Ectodermal cell (in vitro differentiated cells): Measurements from ENCODE around the gene KRT17.

Source experiments
- H3K27ac ChIP-seq: 2 replicates; pipeline ENCODE4 v1.7.0; 2013; ENCODE audit warnings: mild to moderate bottlenecking, low read depth, low read length; ENCODE audit not compliant: insufficient read depth, poor library complexity, severe bottlenecking
- H3K27me3 ChIP-seq: 2 replicates; pipeline ENCODE4 v1.7.0; 2013; ENCODE audit warnings: mild to moderate bottlenecking, low read length; ENCODE audit not compliant: insufficient read depth, control insufficient read depth, poor library complexity, severe bottlenecking
- H3K36me3 ChIP-seq: one replicate; pipeline ENCODE4 v1.7.0; 2013; ENCODE audit warnings: low read length; ENCODE audit not compliant: control insufficient read depth, insufficient read depth
- H3K4me1 ChIP-seq: one replicate; pipeline ENCODE4 v1.7.0; 2013; ENCODE audit warnings: low read length; ENCODE audit not compliant: control insufficient read depth, insufficient read depth
- H3K4me3 ChIP-seq: 2 replicates; pipeline ENCODE4 v1.7.0; 2013; ENCODE audit warnings: low read depth, low read length, control low read depth; ENCODE audit not compliant: insufficient read depth
- H3K9me3 ChIP-seq: 2 replicates; pipeline ENCODE4 v1.7.0; 2013; ENCODE audit warnings: mild to moderate bottlenecking, low read length, moderate library complexity; ENCODE audit not compliant: control insufficient read depth
- WGBS, 2 experiments: methylation state at CpG; one replicate each; pipeline ENCODE4 v1.1.7; 2013; ENCODE audit warnings: missing lambda C conversion rate in 2 of 2; 5-methylcytosine and 5-hydroxymethylcytosine counted together

The KRT17 gene

DNA sequence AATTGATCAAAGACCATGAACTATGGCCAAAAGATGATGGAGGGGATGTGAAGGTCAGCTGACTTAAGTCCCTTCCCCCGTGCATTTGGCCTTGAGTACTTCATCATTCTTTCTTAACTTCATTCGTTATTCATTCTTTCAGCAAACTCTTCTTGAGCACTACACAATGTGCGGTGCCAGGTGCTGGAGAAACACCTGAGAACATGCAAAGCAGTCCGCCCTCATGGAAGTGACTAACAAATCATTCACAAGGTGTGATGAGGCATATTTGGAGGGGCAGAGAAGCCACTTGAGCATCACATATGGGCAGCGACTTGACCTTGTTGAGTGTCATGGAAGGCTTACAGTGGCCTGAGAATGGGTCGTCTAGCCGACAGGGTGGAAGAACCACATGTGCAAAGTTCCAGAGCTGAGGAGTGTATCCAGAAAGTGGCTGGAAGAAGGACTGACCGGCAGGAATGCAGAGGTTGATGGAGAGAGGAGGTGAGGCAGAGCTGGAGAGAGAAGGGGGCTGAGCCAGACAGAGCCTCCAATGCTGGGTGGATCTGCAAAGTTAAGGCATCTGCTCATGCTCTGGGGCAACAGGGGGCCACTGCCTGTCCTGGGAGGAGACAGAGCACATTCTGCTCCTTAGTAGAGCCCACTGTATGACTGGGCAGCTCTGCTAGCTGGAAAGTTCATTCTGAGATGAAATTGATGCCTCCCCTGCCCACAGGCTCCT is 39.2 kb upstream of the KRT17 start:
- H3K4me1 ChIP-seq, result no peaks in the 10 kb centered on the region
- H3K27ac ChIP-seq, result no peak overlapping the region
- no peaks in the 10 kb centered on the region for H3K36me3 ChIP-seq
- H3K4me3 ChIP-seq, result no peak overlapping the region
- 81 to 82% methylated on average over 8 of the region's 8 CpGs for WGBS, 2 experiments
- no peaks in the 10 kb centered on the region for H3K9me3 ChIP-seq
- H3K27me3 ChIP-seq, result peaks cover 14% of the 10 kb centered on the region

DNA sequence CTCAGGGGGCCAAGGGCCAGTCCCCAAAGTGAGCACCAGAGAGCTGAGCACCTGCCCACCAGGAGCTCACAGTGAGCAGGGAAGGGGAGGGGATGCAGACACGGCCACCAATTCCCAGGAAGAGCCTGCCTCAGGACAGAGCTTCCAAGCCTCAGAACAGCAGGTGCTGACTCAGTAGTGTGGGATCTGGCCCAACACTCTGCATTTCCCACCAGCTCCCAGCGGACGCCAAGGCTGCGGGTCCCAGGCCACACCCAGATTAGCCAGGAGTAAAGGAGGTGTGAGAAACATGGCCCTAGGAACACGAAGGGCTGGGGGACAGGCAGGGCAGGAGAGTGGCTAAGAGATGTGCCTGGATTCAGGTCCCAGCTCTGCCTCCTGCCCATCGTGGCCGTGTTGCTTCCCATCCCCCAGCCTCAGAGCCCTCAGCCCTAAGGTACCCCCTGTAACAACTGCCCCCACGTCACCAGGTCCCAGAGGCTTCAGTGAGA is 35.9 kb upstream of the KRT17 start:
- Histone ChIP-seq H3K36me3 (no peaks in the 10 kb centered on the region), H3K9me3 (no peaks in the 10 kb centered on the region), H3K4me1 (peaks cover 6% of the 10 kb centered on the region), H3K27ac (no peak overlapping the region), H3K27me3 (peaks cover 6% of the 10 kb centered on the region), H3K4me3 (no peak overlapping the region)
- 88 to 89% methylated on average over 8 of the region's 8 CpGs for WGBS, 2 experiments

DNA sequence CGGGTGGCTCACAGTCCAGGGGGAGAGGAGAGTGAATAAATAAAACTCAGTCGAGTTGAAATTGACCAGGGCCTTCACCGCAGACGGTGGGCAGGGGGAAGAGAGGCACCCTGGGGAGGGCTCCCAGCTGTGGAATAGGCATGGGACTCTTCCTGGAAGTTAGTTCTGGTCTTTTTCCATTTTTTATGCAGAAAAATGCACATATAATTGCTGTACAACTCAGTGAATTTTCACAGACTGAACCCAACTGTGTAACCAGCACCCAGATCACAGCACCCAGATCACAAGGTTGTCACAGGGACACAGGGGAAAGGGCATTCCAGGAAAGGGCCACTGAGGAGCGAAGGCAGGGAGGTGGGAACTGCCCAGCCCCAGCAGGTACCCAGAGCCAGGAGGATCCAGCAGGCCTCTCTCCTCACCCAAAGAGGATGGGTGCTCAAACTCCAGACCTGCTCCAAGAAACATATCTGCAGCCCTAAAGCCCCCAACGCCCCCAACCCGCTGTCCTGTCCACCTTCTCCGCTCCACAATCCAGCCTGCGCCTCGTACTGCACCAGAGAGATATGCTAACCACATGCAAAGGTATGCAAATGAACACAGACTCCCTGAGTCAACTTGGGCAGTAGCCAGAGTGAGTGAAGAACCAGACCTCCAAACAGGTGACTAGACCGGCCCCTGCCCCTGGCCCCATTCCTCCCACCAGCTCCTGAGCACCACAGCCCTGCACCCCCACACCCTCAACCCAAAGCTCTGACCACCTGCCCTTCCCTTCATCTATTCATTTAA is 35.2 kb upstream of the KRT17 start:
- H3K9me3 ChIP-seq, result no peaks in the 10 kb centered on the region
- peaks cover 6% of the 10 kb centered on the region for H3K27me3 ChIP-seq
- H3K36me3 ChIP-seq, result no peaks in the 10 kb centered on the region
- WGBS, 2 experiments, result 88 to 90% methylated on average over 11 of the region's 11 CpGs
- peaks cover 9% of the 10 kb centered on the region for H3K4me1 ChIP-seq
- no peak overlapping the region for H3K27ac ChIP-seq
- no peak overlapping the region for H3K4me3 ChIP-seq

DNA sequence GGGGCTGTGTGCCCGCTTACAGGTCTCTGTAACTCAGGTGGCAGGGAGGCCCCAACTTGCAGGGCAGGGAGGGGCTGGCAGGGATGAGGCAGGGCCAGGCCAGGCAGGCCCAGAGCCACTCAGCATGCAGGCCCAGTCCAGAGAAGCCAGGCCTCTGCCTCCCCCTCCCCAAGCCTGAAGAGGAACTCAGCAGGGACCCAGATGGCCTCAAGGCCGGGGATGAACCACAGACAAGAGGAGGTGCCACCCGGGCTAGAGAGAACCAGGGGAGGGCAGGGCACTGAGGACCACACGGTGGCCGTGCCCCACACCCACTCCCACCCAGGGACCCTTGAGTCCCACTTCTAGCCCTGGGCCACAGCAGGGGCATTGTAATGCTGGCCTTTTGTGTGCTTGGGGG is 34.5 kb upstream of the KRT17 start:
- 72% methylated on average over 5 of the region's 5 CpGs for WGBS, 2 experiments
- H3K36me3 ChIP-seq, result no peaks in the 10 kb centered on the region
- no peaks in the 10 kb centered on the region for H3K9me3 ChIP-seq
- H3K27me3 ChIP-seq, result peaks cover 6% of the 10 kb centered on the region
- H3K4me1 ChIP-seq, result peaks cover 9% of the 10 kb centered on the region
- H3K4me3 ChIP-seq, result no peak overlapping the region
- no peak overlapping the region for H3K27ac ChIP-seq

DNA sequence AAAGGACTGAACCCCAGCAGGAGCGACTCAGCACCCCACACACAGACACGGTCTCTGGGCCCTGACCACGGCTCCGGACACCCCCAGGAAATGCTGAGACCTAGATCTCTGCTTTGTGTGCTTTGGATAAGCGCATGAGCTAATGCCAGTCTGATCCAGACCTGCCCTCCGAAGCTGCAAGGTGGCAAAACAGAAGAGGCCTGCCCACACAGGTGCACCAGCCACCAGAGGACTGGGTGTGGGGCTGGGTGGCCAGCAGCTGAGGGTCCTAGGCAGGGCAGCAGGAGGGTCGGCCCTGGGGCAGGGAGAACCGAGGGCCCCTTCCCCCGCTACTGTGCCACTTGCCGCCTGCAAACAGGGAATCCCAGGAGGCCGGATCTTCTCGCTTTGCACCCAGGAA is 33.6 kb upstream of the KRT17 start:
- H3K4me3 ChIP-seq, result no peak overlapping the region
- no peaks in the 10 kb centered on the region for H3K27me3 ChIP-seq
- 94 to 95% methylated on average over 12 of the region's 12 CpGs for WGBS, 2 experiments
- H3K36me3 ChIP-seq, result no peaks in the 10 kb centered on the region
- H3K9me3 ChIP-seq, result no peaks in the 10 kb centered on the region
- H3K4me1 ChIP-seq, result peaks cover 9% of the 10 kb centered on the region
- no peak overlapping the region for H3K27ac ChIP-seq

DNA sequence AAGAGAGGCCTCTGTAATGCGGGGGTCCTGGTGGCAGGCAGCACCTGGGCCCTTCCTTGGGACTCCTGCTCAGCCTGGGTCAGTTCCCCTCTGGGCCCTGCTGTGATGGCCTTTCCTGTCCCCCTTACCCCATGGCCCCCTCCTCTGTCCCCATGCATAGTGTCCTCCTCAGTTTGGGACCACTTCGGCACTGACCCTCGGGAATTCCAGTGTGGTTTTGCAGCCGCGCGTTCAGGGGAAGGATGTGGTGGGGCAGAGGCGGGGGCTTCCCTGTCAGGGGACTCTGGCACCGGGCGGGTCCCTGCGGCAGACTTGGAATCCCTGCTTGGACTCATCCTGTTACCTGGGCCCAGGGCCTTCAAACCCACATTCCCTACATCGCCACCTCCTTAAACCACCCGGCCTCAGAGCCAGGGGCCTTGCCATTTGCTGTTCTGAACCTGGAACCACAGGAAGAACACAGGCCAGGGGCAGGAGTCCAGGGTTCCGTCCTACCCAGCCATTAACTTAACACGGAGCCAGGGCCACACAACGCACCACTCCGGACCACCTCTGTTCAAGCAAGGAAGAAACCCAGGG is 32.9 kb upstream of the KRT17 start:
- WGBS, 2 experiments, result 93 to 96% methylated on average over 16 of the region's 16 CpGs
- H3K27me3 ChIP-seq, result no peaks in the 10 kb centered on the region

DNA sequence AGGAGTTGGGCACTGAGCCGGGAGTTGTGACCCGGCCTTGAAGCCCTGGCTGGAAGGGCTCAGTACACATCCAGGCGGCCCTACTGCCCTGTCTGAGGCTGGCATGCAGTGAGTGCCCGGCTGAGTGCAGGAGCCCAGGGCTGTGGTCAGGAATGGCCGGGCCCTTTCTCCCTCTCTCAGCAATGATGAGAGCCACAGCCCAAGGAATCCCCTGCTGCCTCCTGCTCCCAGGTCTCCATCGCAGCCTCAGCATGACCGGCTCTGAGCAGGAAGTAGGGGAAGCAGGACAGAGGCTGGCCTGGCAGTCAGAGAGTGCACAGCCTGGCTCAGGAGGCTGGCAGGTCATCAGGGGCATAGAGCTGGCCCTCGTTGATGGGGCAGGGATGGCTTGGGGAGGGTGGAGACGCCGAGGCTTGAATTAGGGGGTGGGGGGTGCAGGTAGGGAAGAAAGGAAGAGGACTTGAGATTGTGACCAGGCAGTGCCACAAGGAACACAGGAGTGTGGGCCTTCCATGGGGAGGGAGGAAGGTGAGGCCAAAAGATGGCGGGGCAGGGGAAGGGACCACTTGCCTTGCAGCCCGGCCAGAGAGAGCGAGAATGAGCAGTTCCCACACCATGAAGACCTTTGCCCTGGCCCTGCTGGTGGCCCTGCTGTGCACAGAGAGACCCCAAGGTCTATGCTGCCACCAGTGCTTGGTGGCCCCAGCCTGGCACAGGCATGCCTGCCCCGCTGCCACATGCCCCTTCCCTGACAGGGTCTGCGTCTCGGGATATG is 32.1 kb upstream of the KRT17 start:
- 92% methylated on average over 16 of the region's 16 CpGs for WGBS, 2 experiments
- peaks cover 9% of the 10 kb centered on the region for H3K4me1 ChIP-seq
- no peaks in the 10 kb centered on the region for H3K27me3 ChIP-seq
- H3K27ac ChIP-seq, result no peak overlapping the region
- H3K36me3 ChIP-seq, result no peaks in the 10 kb centered on the region
- no peaks in the 10 kb centered on the region for H3K9me3 ChIP-seq
- no peak overlapping the region for H3K4me3 ChIP-seq

More for the DNA sequence above, 32.9 kb upstream of the KRT17 start:
- peaks cover 9% of the 10 kb centered on the region for H3K4me1 ChIP-seq
- no peaks in the 10 kb centered on the region for H3K36me3 ChIP-seq
- H3K9me3 ChIP-seq, result no peaks in the 10 kb centered on the region
- H3K4me3 ChIP-seq, result no peak overlapping the region
- no peak overlapping the region for H3K27ac ChIP-seq

DNA sequence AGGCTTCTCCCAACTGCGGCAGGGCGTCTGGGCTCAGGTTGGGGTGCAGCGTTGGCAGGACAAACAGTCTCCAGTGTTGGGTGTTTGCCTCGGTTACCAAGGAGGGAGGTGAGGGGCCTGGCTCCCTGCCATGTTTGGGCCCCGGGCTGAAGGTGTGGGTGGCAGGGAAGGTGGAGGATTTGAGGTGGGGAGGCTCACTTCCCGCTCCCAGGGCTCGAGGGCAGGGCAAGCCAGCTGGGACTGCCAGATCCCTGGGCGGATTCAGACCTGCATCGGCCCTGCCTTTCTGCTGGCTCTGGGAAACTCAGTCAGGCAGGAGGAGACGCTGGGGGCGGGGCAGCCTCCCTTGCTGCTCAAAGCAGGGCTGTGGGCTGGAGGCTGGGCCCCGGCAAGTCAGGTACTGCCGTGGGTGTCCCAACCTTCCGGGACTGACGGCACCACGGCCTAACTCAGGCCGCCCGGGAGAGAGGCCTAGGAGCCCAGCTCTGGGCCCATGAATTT is 31.3 kb upstream of the KRT17 start:
- WGBS, 2 experiments, result 56 to 57% methylated on average over 18 of the region's 18 CpGs
- H3K27ac ChIP-seq, result no peak overlapping the region
- H3K36me3 ChIP-seq, result no peaks in the 10 kb centered on the region
- peaks cover 9% of the 10 kb centered on the region for H3K4me1 ChIP-seq
- no peaks in the 10 kb centered on the region for H3K9me3 ChIP-seq
- no peak overlapping the region for H3K4me3 ChIP-seq
- H3K27me3 ChIP-seq, result no peaks in the 10 kb centered on the region

DNA sequence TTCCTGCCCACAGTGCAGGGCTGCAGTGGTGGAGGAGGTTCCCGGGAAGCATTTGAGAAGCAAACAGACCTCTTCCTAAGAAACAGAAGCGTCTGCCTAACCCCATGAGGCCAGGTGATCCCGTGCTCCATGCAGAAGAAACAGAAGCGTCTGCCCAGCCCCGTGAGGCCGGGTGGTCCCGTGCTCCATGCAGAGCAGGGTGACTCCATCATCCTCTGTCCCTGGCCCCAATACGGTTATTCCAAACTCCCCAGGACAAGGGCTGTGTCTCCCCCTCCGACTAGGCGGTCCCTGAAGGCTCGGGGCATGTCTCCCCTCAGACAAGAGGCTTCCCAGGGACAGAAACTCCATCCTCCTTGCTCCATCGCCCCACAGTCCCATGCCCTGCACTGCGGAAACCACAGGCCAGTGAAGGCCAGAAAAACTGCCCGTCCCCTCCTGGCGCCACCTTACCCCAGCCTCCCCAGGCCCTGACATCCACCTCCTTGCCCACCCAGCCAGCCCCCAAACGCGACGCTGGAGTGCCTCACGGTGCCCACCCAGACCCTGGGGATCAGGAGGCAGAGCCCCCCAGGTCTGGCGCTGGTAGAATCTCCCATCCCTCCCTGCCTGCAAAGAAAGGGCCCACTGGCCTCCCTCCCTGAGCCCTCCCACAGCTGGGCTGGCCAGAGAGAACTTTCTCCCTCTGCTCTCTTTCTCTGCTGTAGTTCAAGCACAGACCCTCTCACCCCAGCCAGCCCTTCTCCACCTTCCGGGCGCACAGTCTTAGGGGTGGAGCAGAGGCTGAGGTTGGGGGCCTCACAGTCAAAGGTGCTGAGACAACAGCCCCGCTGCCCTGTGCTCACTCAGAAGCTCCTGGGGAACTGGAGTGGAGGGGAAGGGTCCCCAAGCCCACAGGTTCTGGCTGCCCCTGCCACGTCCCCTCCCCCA is 30.6 kb upstream of the KRT17 start:
- H3K4me1 ChIP-seq, result peaks cover 9% of the 10 kb centered on the region
- no peak overlapping the region for H3K4me3 ChIP-seq
- no peak overlapping the region for H3K27ac ChIP-seq
- no peaks in the 10 kb centered on the region for H3K36me3 ChIP-seq
- H3K27me3 ChIP-seq, result no peaks in the 10 kb centered on the region
- H3K9me3 ChIP-seq, result no peaks in the 10 kb centered on the region
- 87 to 89% methylated on average over 24 of the region's 24 CpGs for WGBS, 2 experiments
